GM18861 (cell line): ENCODE results near the gene SLC29A3.

Experiments
- ATAC-seq: cut with Tn5 transposase; IDR thresholded peaks from one replicate; pipeline ENCODE4 v1.9.1; 2021; ENCODE audit not compliant: unreplicated experiment

The SLC29A3 gene

DNA sequence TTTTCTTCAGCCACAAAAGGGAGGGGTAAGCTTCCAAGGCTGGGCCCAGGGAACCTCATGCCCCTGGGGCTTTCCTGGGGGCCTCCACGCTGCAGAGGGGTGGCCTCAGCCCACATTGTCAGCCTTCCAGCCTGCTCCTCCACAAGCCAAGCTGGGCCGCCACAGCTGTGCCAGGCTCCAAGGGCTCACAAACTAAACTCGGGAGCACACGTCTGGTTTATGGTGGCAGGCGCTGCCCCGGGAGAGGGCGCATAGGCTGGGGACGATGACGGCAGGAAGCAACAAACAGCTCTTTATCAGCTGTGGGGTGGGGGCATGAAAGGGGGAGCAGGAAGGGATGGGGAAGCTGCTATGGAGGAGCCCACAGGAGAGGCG is 71.4 kb downstream of the SLC29A3 start:
- ATAC-seq, result no peak

DNA sequence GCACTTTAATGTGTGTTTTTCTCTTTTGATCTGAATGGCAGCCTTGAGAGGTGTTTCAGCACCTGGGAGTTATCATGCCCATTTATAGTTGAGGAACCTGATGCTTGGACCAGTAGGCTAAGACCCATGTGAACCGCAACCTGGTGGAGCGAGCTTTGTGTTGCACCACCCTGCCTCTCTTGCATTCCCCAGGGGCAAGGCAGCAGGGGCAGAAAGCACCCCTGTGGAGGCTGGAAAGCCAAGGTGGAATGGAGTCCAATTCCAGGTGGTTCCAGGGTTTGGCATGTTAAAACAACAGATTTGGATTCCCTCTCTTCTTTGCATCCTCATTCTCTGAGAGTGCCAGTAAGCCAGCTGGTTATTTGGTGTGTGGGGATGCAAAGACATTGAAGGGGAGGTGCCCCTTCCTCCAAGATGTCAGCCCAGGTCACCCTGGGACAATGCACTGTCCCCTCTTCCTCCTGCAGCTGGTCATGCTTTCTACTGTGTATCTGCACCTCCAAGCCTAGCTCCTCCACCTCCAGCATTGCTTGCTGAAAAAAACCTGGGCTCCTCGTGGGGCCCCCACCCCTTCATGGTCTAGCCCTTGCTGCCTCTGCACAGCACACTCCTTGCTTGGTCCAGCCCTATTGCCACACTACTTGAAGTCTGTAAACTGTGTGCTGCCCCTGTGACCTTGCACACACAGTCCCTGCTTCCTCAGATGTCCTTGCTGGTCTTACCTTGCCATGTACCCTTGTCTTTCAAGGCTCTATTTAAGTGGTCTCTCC is 72.0 kb downstream of the SLC29A3 start:
- no peak for ATAC-seq

DNA sequence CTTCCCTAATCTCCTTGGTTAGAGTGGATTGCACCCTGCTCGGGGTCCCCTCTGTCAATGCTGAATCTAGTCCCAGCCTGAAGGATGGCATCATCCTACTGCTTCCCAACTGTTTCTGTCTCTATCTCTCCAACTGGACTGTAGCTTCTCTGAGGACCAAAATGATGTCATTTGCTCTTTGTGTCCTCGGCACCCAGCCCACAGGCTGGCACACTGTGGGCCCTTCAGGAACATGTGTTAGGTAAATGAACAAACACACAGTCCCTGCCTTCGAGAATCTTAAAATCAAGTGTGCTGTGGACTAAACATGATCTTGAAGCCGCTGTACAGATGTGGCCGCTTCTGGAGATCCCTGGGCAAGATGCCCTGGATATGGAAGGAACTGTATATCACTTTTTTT is 72.6 kb downstream of the SLC29A3 start:
- no peak for ATAC-seq

GRCh38 chr10:71392292-71392691 is 73.2 kb downstream of the SLC29A3 start:
- no peak for ATAC-seq

GRCh38 chr10:71392791-71393781 is 74.0 kb downstream of the SLC29A3 start:
- no peak for ATAC-seq

DNA sequence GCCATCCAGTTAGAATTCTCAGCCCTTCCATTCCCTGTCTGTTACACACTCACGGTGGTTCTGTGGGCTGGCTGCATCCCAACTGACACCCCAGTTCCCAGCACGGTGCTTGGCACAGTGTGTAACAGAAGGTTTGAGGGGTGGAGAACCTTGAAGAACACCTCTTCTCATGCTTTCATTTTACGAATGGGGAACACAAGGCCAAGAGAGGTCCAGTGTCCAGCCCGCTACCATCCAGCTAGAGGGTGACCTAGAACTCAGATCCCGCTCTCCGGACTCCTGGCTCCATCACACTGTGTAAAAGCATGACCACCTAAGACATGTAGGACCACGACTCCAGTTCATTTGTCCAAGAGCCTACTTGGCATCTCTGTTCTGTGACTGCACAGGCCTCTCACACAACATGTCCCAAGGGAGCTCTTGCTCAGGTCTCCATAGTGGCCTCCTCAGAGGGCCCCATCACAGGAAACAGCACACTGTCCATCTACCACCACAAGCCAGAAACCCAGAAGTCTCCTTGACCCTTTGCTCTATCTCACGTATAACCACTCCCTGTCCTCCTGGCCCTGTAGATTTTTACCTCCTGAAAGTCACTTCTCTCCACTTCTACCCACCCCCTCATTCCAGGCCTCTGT is 74.9 kb downstream of the SLC29A3 start:
- ATAC-seq, result no peak

GRCh38 chr10:71394926-71395562 is 76.0 kb downstream of the SLC29A3 start:
- no peak for ATAC-seq

GRCh38 chr10:71395621-71396020 is 76.6 kb downstream of the SLC29A3 start:
- ATAC-seq, result no peak

GRCh38 chr10:71396084-71396710 is 77.1 kb downstream of the SLC29A3 start:
- no peak for ATAC-seq

GRCh38 chr10:71396711-71397295 is 77.7 kb downstream of the SLC29A3 start, which contains the start of gene CDH23:
TSS of gene CDH23 (plus strand) at chr10:71396920. CDS start at chr10:71439832, 42,912 bp downstream.
- no peak for ATAC-seq

- ATAC-seq, result no peak
These were observed 78.5 kb downstream of the SLC29A3 start for GRCh38 chr10:71397296-71398212.

DNA sequence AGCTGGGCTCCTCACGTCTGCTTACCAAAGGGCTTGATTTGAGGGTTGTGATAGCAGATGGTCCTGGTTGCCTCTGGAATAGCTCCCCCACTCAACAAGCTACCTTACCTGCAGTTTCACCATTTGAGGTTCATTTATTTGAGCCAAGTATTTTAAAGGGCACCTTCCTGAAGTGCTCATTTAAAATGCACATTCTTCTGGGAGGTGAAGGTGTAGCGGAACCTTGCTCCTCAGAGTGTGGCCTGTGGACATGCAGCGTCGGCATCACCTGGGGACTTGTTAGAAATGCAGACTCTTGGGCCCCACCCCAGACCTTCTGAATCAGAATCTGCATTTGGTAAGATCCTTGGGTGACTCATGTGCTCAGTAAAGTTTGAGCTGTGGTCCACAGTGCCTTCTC is 79.9 kb downstream of the SLC29A3 start:
- ATAC-seq, result no peak

- ATAC-seq, result no peak
These were observed 80.9 kb downstream of the SLC29A3 start for GRCh38 chr10:71399946-71400345.

GRCh38 chr10:71401056-71401455 is 82.0 kb downstream of the SLC29A3 start:
- no peak for ATAC-seq

- no peak for ATAC-seq
These were observed 82.9 kb downstream of the SLC29A3 start for GRCh38 chr10:71402005-71402404.

- no peak for ATAC-seq
These were observed 85.6 kb downstream of the SLC29A3 start for GRCh38 chr10:71404503-71405295.

DNA sequence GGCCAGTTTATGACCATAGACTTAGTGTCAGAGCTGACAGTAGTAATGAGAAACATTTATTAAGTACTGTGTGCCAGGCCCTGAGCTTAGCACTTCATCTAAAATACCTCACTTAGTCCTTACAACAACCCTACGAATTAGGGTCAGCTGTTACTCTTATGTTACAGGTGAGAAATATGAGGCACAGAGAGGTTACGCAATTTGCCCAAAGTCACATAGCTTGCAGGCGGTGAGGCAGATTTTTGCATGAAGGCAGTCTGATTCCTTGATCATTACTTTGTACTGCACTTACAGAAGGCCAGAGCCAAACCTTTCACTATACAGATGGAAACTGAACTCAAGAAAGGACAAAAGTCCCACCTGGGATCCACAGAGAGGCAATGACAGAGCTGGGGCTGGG is 87.8 kb downstream of the SLC29A3 start:
- no peak for ATAC-seq
